H1 (cell line): ENCODE results near the gene CAMKK1. TPM values are rescaled to one million over a fixed set of nuclear protein-coding genes. Genes with fewer than 3 reads are reported as not detected.

Source experiments
- CTBP2 ChIP-seq: IDR thresholded peaks from 2 replicates; pipeline ENCODE4 v1.7.0; 2011; ENCODE audit warnings: borderline replicate concordance, mild to moderate bottlenecking, moderate library complexity, mixed read lengths, low read length; ENCODE audit not compliant: insufficient read depth, insufficient read length
- HDAC2 ChIP-seq, 2 experiments: fragments of 300-600 bp in 1 of 2; sonication (generic) in 1 of 2; IDR thresholded peaks; 2 replicates each; pipeline ENCODE4 v1.6.1; 2011 to 2012; ENCODE audit warnings: low read depth in 2 of 2, low read length in 2 of 2, mild to moderate bottlenecking in 2 of 2, moderate library complexity in 2 of 2, borderline replicate concordance in 1 of 2, inconsistent platforms in 1 of 2
- SIN3A ChIP-seq, 2 experiments: IDR thresholded peaks in 1 of 2; conservative IDR thresholded peaks in 1 of 2; 2 replicates each; pipeline ENCODE4 v1.6.1; 2011 to 2012; ENCODE audit warnings: low read length in 2 of 2, improper control_type of control experiment in 1 of 2, low read depth in 1 of 2, mild to moderate bottlenecking in 1 of 2
- TAF1 ChIP-seq: IDR thresholded peaks from 2 replicates; pipeline ENCODE4 v1.6.1; 2011; ENCODE audit warnings: mild to moderate bottlenecking, low read depth, low read length
- polyA plus RNA-seq, 7 experiments: library from polyadenylated mRNA; depleted of rRNA in 3 of 7; stranded (reverse) in 5 of 7; unstranded in 2 of 7; fragments of >200 nt in 5 of 7; fragments of 200-250 nt in 2 of 7; gene quantifications; 1 replicate in 5 of 7; 2 replicates in 1 of 7; 4 replicates in 1 of 7; pipeline versions ENCODE4 v1.2.1 to v1.2.3, GENCODE V29; 2011 to 2013; ENCODE audit warnings: missing spikeins in 2 of 7, mixed read lengths in 2 of 7
- total RNA-seq: library from RNA; stranded (reverse); fragmentation: NEBNext Ultra II Directional; extraction: Animal tissue kit (Norgen Biotek cat#: 25700); gene quantifications from 2 replicates; pipeline ENCODE4 v1.2.1, GENCODE V29; 2021

CAMKK1 gene
- total and polyA plus RNA-seq, 2 of the 8 experiments (the other 6 are each of a cell fraction or from before 2014, with no cell fraction given): 7.1 to 7.6 TPM

- no peak for TF ChIP-seq HDAC2 (IDR thresholded peaks at IDR 0.05; ENCODE audit: borderline replicate concordance in 1 of 2, low read depth in 2 of 2, low read length in 2 of 2)
- TF ChIP-seq CTBP2: no peak
- no peak for TF ChIP-seq TAF1
- TF ChIP-seq SIN3A (conservative IDR thresholded peaks at IDR 0.05 in 1 of 2, IDR thresholded peaks at IDR 0.05 in 1 of 2; ENCODE audit: low read depth in 1 of 2, low read length in 2 of 2): no peak
Measured at GRCh38 chr17:3870871-3871306, 22.0 kb downstream of the CAMKK1 start (continued).
